ENCODE results near the gene ITPR2.

GRCh38 chr12:26699237-26699636 lies 133.8 kb downstream of the ITPR2 start:
- TF ChIP-seq CTCF (IDR thresholded peaks at IDR 0.05) (no peak), EP300 (IDR thresholded peaks at IDR 0.05) (no peak)

Data from tibial nerve (tissue), 4 donors.